H1 (cell line): ENCODE results near the gene SRGAP3. TPM values are rescaled to one million over a fixed set of nuclear protein-coding genes. Genes with fewer than 3 reads are reported as not detected.

Source experiments
- CTCF ChIA-PET: fragments of 300-600 bp; sonication (Branson Sonifier 250); formaldehyde crosslinking; loops from one replicate; lab custom pipeline; 2021; ENCODE audit not compliant: partially characterized antibody; lab: Charles Lee
- POLR2A ChIA-PET: fragments of 300-600 bp; sonication (Branson Sonifier 250); formaldehyde crosslinking; loops from one replicate; lab custom pipeline; 2021; ENCODE audit warnings: inconsistent platforms; ENCODE audit not compliant: partially characterized antibody; lab: Charles Lee
- DNase-seq, 2 experiments: peaks; one replicate each; pipeline versions ENCODE4 v3.0.0 to v3.0.0-alpha.2; 2010 to 2022; ENCODE audit warnings: low spot score in 2 of 2, low read depth in 1 of 2, mixed read lengths in 1 of 2
- FAIRE-seq: peaks from 2 replicates; lab custom pipeline; 2011; peaks lifted over from hg19 to GRCh38; lab: Jason Lieb, UNC
- H2AFZ ChIP-seq: 2 replicates; pipeline ENCODE4 v1.8.1; 2012; ENCODE audit warnings: low read length, inconsistent platforms
- H2AK5ac ChIP-seq: 2 replicates; pipeline ENCODE4 v1.6.1; 2013; ENCODE audit warnings: low read depth, low read length
- H2BK120ac ChIP-seq: replicated peaks from 2 replicates; pipeline ENCODE3; 2013; ENCODE audit warnings: low read depth, low read length, inconsistent platforms
- H2BK12ac ChIP-seq: 2 replicates; pipeline ENCODE4 v1.6.1; 2013; ENCODE audit warnings: low read depth, low read length
- H2BK15ac ChIP-seq: 2 replicates; pipeline ENCODE4 v1.6.1; 2013; ENCODE audit warnings: low read length
- H2BK20ac ChIP-seq: 2 replicates; pipeline ENCODE4 v1.6.1; 2013; ENCODE audit warnings: low read length
- H2BK5ac ChIP-seq: 2 replicates; pipeline ENCODE4 v1.6.1; 2013; ENCODE audit warnings: low read depth, low read length
- H3K14ac ChIP-seq: 2 replicates; pipeline ENCODE4 v1.6.1; 2013; ENCODE audit warnings: inconsistent platforms; ENCODE audit not compliant: insufficient read length
- H3K18ac ChIP-seq: 2 replicates; pipeline ENCODE4 v1.6.1; 2013; ENCODE audit warnings: low read length; ENCODE audit errors: extremely low read depth
- H3K23ac ChIP-seq: 2 replicates; pipeline ENCODE4 v1.6.1; 2013; ENCODE audit warnings: inconsistent platforms; ENCODE audit not compliant: insufficient read length
- H3K23me2 ChIP-seq: 2 replicates; pipeline ENCODE4 v1.6.1; 2013; ENCODE audit warnings: low read depth, low read length
- H3K27ac ChIP-seq: 2 replicates; pipeline ENCODE4 v1.6.1; 2011; ENCODE audit warnings: low read depth, low read length, inconsistent platforms
- H3K27me3 ChIP-seq, 4 experiments: replicated peaks in 1 of 4; 1 replicate in 1 of 4; 2 replicates in 3 of 4; pipeline versions ENCODE4 v1.6.1 to v1.8.1; 2011 to 2013; ENCODE audit warnings: low read length in 3 of 4, mild to moderate bottlenecking in 3 of 4, inconsistent platforms in 2 of 4, mixed read lengths in 2 of 4, moderate library complexity in 1 of 4; ENCODE audit not compliant: control insufficient read depth in 3 of 4, insufficient read depth in 3 of 4; ENCODE audit errors: extremely low read depth in 1 of 4
- H3K36me3 ChIP-seq, 4 experiments: 2 replicates each; pipeline versions ENCODE4 v1.6.1 to v1.8.1; 2011 to 2013; ENCODE audit warnings: mild to moderate bottlenecking in 4 of 4, low read length in 3 of 4, moderate library complexity in 2 of 4, control low read depth in 1 of 4, inconsistent platforms in 1 of 4; ENCODE audit not compliant: insufficient read depth in 4 of 4, control insufficient read depth in 2 of 4
- H3K4ac ChIP-seq: replicated peaks from 2 replicates; pipeline ENCODE3; 2013; ENCODE audit warnings: low read length, low read depth, mixed read lengths, inconsistent platforms; ENCODE audit not compliant: insufficient read length
- H3K4me1 ChIP-seq, 4 experiments: replicated peaks in 1 of 4; 1 replicate in 1 of 4; 2 replicates in 3 of 4; pipeline versions ENCODE4 v1.6.1 to v1.8.1; 2011 to 2013; ENCODE audit warnings: low read length in 3 of 4, inconsistent platforms in 2 of 4, mixed read lengths in 1 of 4; ENCODE audit not compliant: insufficient read depth in 4 of 4, control insufficient read depth in 3 of 4
- H3K4me2 ChIP-seq, 2 experiments: 2 replicates each; pipeline versions ENCODE4 v1.6.1 to v1.8.1; 2011 to 2013; ENCODE audit warnings: low read depth in 2 of 2, low read length in 2 of 2, control low read depth in 1 of 2, inconsistent platforms in 1 of 2, mild to moderate bottlenecking in 1 of 2; ENCODE audit not compliant: insufficient read depth in 1 of 2
- H3K4me3 ChIP-seq, 4 experiments: fragments of 200-600, 300-600 bp in 1 of 4; sonication (generic), shearing (Covaris generic), sonication (Bioruptor Twin) in 1 of 4; 2 replicates each; pipeline versions ENCODE4 v1.5.1 to v1.8.1; 2011 to 2016; ENCODE audit warnings: low read length in 4 of 4, low read depth in 3 of 4, control low read depth in 2 of 4, inconsistent platforms in 2 of 4, mild to moderate bottlenecking in 2 of 4, mixed read lengths in 1 of 4, moderate library complexity in 1 of 4; ENCODE audit not compliant: insufficient read depth in 2 of 4; ENCODE audit errors: extremely low read depth in 1 of 4
- H3K56ac ChIP-seq: replicated peaks from 2 replicates; pipeline ENCODE3; 2013; ENCODE audit warnings: low read depth, mild to moderate bottlenecking, mixed read lengths, low read length, inconsistent platforms; ENCODE audit not compliant: insufficient read length
- H3K79me1 ChIP-seq: 2 replicates; pipeline ENCODE4 v1.6.1; 2013; ENCODE audit warnings: low read depth, low read length, control low read depth
- H3K79me2 ChIP-seq, 2 experiments: 2 replicates each; pipeline versions ENCODE4 v1.6.1 to v1.8.1; 2012 to 2013; ENCODE audit warnings: low read length in 2 of 2, mild to moderate bottlenecking in 2 of 2, inconsistent platforms in 1 of 2; ENCODE audit not compliant: insufficient read depth in 2 of 2, control insufficient read depth in 1 of 2
- H3K9ac ChIP-seq, 4 experiments: replicated peaks in 1 of 4; 1 replicate in 1 of 4; 2 replicates in 3 of 4; pipeline versions ENCODE4 v1.6.1 to v1.8.1; 2011 to 2013; ENCODE audit warnings: low read depth in 3 of 4, low read length in 3 of 4, control low read depth in 2 of 4, mild to moderate bottlenecking in 2 of 4, moderate library complexity in 2 of 4, inconsistent platforms in 1 of 4; ENCODE audit errors: extremely low read depth in 1 of 4
- H3K9me3 ChIP-seq, 2 experiments: 2 replicates each; pipeline versions ENCODE4 v1.6.1 to v1.8.1; 2012 to 2013; ENCODE audit warnings: mild to moderate bottlenecking in 2 of 2, moderate library complexity in 2 of 2, control low read depth in 1 of 2, inconsistent platforms in 1 of 2, low read depth in 1 of 2, low read length in 1 of 2, mixed read lengths in 1 of 2; ENCODE audit not compliant: insufficient read depth in 2 of 2
- H4K20me1 ChIP-seq, 2 experiments: replicated peaks in 1 of 2; 2 replicates each; pipeline versions ENCODE3 to v1.8.1; 2011 to 2013; ENCODE audit warnings: inconsistent platforms in 2 of 2, low read length in 2 of 2, mild to moderate bottlenecking in 1 of 2; ENCODE audit not compliant: insufficient read depth in 2 of 2, control insufficient read depth in 1 of 2
- H4K5ac ChIP-seq: 2 replicates; pipeline ENCODE4 v1.6.1; 2013; ENCODE audit warnings: low read length, low read depth, mixed read lengths, inconsistent platforms; ENCODE audit not compliant: insufficient read length
- H4K8ac ChIP-seq: 2 replicates; pipeline ENCODE4 v1.8.0; 2013; ENCODE audit warnings: mild to moderate bottlenecking, moderate library complexity, low read length, inconsistent platforms; ENCODE audit not compliant: insufficient read depth; ENCODE audit errors: extremely low read depth
- H4K91ac ChIP-seq: replicated peaks from 2 replicates; pipeline ENCODE3; 2013; ENCODE audit warnings: low read length, mixed read lengths, inconsistent platforms; ENCODE audit not compliant: insufficient read length
- ASH2L ChIP-seq: fragments of 200-600, 300-600 bp; sonication (generic); IDR thresholded peaks from one replicate; pipeline ENCODE4 v1.7.1; 2017; ENCODE audit warnings: low read length
- EZH2 ChIP-seq: fragments of 200-600 bp; sonication (generic); IDR thresholded peaks from 2 replicates; pipeline ENCODE4 v1.7.1; 2012; ENCODE audit warnings: low read depth, mild to moderate bottlenecking, moderate library complexity, low read length, inconsistent platforms; ENCODE audit not compliant: severe bottlenecking
- GABPA ChIP-seq: IDR thresholded peaks from 2 replicates; pipeline ENCODE4 v1.6.1; 2011; ENCODE audit warnings: mild to moderate bottlenecking, low read length, moderate library complexity, borderline replicate concordance; ENCODE audit not compliant: insufficient read depth
- KDM4A ChIP-seq: IDR thresholded peaks from one replicate; pipeline ENCODE4 v1.7.1; 2012; ENCODE audit warnings: low read depth, mild to moderate bottlenecking, moderate library complexity, low read length, inconsistent platforms; ENCODE audit not compliant: severe bottlenecking
- RBBP5 ChIP-seq: IDR thresholded peaks from 2 replicates; pipeline ENCODE4 v1.7.1; 2012; ENCODE audit warnings: low read depth, mild to moderate bottlenecking, inconsistent platforms, low read length, moderate library complexity, borderline replicate concordance
- RXRA ChIP-seq: IDR thresholded peaks from 2 replicates; pipeline ENCODE4 v1.6.1; 2011; ENCODE audit warnings: low read depth, mild to moderate bottlenecking, low read length, moderate library complexity; ENCODE audit not compliant: insufficient read depth
- SP2 ChIP-seq: IDR thresholded peaks from 2 replicates; pipeline ENCODE4 v1.6.1; 2012; ENCODE audit warnings: mild to moderate bottlenecking, low read length, inconsistent platforms
- YY1 ChIP-seq: IDR thresholded peaks from 2 replicates; pipeline ENCODE4 v1.6.1; 2011; ENCODE audit warnings: low read depth, mild to moderate bottlenecking, low read length
- WGBS, 2 experiments: shearing (Covaris generic) in 1 of 2; methylation state at CpG; one replicate each; pipeline versions ENCODE4 v1.1.6 to v1.1.7; 2013 to 2015; ENCODE audit warnings: low lambda C conversion rate in 2 of 2, mixed read lengths in 2 of 2, inconsistent platforms in 1 of 2, low coverage in 1 of 2, missing lambda C conversion rate in 1 of 2; ENCODE audit not compliant: insufficient replicate concordance in 2 of 2, insufficient coverage in 1 of 2, insufficient read length in 1 of 2; ENCODE audit errors: extremely low coverage in 1 of 2, missing lambda C conversion rate in 1 of 2; 5-methylcytosine and 5-hydroxymethylcytosine counted together
- polyA plus RNA-seq, 7 experiments: library from polyadenylated mRNA; depleted of rRNA in 3 of 7; stranded (reverse) in 5 of 7; unstranded in 2 of 7; fragments of >200 nt in 5 of 7; fragments of 200-250 nt in 2 of 7; gene quantifications; 1 replicate in 5 of 7; 2 replicates in 1 of 7; 4 replicates in 1 of 7; pipeline versions ENCODE4 v1.2.1 to v1.2.3, GENCODE V29; 2011 to 2013; ENCODE audit warnings: missing spikeins in 2 of 7, mixed read lengths in 2 of 7
- total RNA-seq: library from RNA; stranded (reverse); fragmentation: NEBNext Ultra II Directional; extraction: Animal tissue kit (Norgen Biotek cat#: 25700); gene quantifications from 2 replicates; pipeline ENCODE4 v1.2.1, GENCODE V29; 2021
- TF ChIP-seq, protein P1 (sequence below): IDR thresholded peaks from 2 replicates; pipeline ENCODE4 v1.6.1; 2012; ENCODE audit warnings: inconsistent platforms
- TF ChIP-seq, protein P2 (sequence below): IDR thresholded peaks from 2 replicates; pipeline ENCODE4 v1.6.1; 2011; ENCODE audit warnings: low read depth, mild to moderate bottlenecking, low read length; ENCODE audit not compliant: insufficient read depth

Gene SRGAP3
- total and polyA plus RNA-seq, 2 of the 8 experiments (the other 6 are each of a cell fraction or from before 2014, with no cell fraction given): 5.8 to 11.4 TPM

DNA sequence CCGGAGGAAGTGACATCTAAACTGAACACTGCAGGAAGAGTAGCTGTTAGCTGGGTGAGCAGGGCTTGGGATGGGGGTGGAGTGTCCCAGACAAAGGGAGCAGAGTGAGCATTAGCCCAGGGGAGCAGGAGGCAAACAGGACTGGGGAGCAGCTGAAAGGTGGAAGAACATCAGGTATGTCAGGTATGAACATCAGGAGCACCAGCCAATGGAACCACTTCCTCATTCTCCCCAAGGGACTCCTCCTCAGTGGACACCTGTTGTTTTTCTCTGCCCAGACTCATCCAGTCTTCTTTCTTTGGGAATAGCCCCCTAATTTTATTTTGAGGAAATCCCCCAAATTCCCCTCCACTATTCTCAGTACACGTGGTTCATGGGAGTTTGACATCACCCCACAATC, 178.5 kb downstream of the SRGAP3 start:
- Histone ChIP-seq H3K14ac (no peak overlapping the region), H3K4me2 (no peak overlapping the region)
- TF ChIP-seq, protein P1, sequence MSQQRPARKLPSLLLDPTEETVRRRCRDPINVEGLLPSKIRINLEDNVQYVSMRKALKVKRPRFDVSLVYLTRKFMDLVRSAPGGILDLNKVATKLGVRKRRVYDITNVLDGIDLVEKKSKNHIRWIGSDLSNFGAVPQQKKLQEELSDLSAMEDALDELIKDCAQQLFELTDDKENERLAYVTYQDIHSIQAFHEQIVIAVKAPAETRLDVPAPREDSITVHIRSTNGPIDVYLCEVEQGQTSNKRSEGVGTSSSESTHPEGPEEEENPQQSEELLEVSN: no peak
- TF ChIP-seq EZH2 (no peak), GABPA (no peak), RXRA (no peak), RBBP5 (no peak), YY1 (no peak), SP2 (no peak), KDM4A (no peak), ASH2L (no peak)
- TF ChIP-seq, protein P2, sequence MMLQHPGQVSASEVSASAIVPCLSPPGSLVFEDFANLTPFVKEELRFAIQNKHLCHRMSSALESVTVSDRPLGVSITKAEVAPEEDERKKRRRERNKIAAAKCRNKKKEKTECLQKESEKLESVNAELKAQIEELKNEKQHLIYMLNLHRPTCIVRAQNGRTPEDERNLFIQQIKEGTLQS: no peak

More for the DNA sequence above, 178.5 kb downstream of the SRGAP3 start:
- H3K18ac ChIP-seq: no peak overlapping the region
- no peaks in the 10 kb centered on the region for H3K27me3 ChIP-seq
- H3K79me1 ChIP-seq: no peaks in the 10 kb centered on the region
- no peak overlapping the region for H2AK5ac ChIP-seq
- H2AFZ ChIP-seq: no peak overlapping the region
- H4K8ac ChIP-seq: no peak overlapping the region
- DNase-seq (no peak), FAIRE-seq (no peak)
- peaks cover 0 to 2% (median 0%) of the 10 kb centered on the region in 4 experiments; a peak in 1 of 7 replicates for H3K4me1 ChIP-seq
- H3K79me2 ChIP-seq: no peaks in the 10 kb centered on the region
- no peak overlapping the region for H4K91ac ChIP-seq
- no peak overlapping the region for H2BK120ac ChIP-seq
- 73% methylated on average over 2 of the region's 2 CpGs; no CpG with 5 or more reads in 1 of the 2 experiments for WGBS, 2 experiments
- no peaks in the 10 kb centered on the region for H3K36me3 ChIP-seq
- no peak overlapping the region for H3K56ac ChIP-seq
- no peak overlapping the region for H3K23ac ChIP-seq
- no peaks in the 10 kb centered on the region for H4K20me1 ChIP-seq
- H2BK12ac ChIP-seq: no peak overlapping the region
- H3K27ac ChIP-seq: no peak overlapping the region
- no peaks in the 10 kb centered on the region; the same call in 1 of the 2 replicates for H3K23me2 ChIP-seq
- no peak overlapping the region for H3K9ac ChIP-seq
- H2BK15ac ChIP-seq: no peak overlapping the region
- ChIA-PET CTCF (interaction anchor here (1.3 to 7.9 kb wide), 5 partner anchors 12 to 232 kb away, joined by 4 to 91 read pairs (median 7); partner anchors contain the start of gene SRGAP3), POLR2A (interaction anchor here (1.2 kb wide), 1 partner anchor 11 kb away, joined by 3 read pairs; no protein-coding TSS in a partner anchor)
- H3K4me3 ChIP-seq: no peak overlapping the region
- H2BK20ac ChIP-seq: no peak overlapping the region
- no peak overlapping the region for H2BK5ac ChIP-seq
- no peak overlapping the region for H3K4ac ChIP-seq
- H4K5ac ChIP-seq: no peak overlapping the region
- no peaks in the 10 kb centered on the region for H3K9me3 ChIP-seq
